ENCODE measurements around the gene MBOAT1. TPM values are rescaled to one million over a fixed set of nuclear protein-coding genes. Genes with fewer than 3 reads are reported as not detected.

The MBOAT1 gene
- total RNA-seq, 1 donor from 2014 or later = 5.4 TPM

- intact Hi-C loops (cut with DNase I) = loop anchor here (1.0 to 5.0 kb wide), 4 partner anchors 45 to 320 kb away; partner anchors contain the start of genes CDKAL1 and E2F3
- H3K4me1 ChIP-seq = peaks cover 4 to 20% of the 10 kb centered on the region in 2 donors
- no peak for TF ChIP-seq CTCF (IDR thresholded peaks at IDR 0.05)
- H3K27ac ChIP-seq = peak overlapping the region; percentile 85 to 90
- H3K27me3 ChIP-seq = no peaks in the 10 kb centered on the region
- DNase-seq (ENCODE audit: low spot score in 2 of 2) = no peak
- no peaks in the 10 kb centered on the region for H3K36me3 ChIP-seq
- H3K4me3 ChIP-seq = peak overlapping the region; percentile 84 to 90
- no peaks in the 10 kb centered on the region for H3K9me3 ChIP-seq
Observed at GRCh38 chr6:20211941-20212391, 303 bp downstream of the MBOAT1 start.

DNA sequence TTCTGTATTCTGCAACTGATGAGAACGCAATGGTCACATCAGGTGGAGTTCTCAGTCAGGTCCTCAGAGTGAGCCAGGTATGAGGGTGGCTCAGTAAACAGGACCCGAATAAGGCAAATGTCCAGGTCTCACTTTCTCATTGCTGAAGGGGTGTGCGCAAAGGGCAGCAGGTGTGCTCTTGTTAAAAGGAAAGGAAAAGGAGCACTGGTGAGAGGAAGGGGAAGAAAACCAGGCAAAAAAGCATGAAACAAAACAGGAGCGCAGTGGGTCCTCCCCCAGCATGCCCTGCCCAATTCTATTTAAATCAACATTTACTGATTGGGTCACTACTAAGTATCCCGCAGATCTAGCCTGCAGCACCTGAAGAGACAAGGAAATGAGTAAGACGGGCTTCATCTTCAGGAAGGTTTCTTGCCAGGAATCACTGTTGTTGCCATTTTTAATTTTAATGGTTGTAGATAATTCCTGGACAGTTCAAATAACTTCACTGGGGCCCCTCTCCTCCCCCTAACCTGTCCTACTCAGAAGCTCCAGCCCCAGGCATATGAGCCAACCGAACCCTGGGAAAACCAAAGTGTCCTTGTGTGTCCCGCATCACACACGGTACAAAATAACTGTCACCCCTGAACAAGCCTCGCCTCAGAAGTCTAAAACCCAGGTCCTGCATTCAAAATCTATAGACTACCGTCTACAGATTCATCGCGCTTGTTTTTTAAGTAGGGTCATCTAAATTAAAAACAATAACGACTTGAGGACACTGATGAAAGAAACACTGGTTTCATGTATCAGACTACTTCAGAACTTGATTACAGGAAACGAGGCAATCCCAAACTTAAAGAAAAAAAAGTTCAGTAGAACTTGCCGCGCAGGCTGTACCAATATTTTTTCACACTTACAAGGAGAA, 980 bp downstream of the MBOAT1 start:
- no peak for TF ChIP-seq CTCF (IDR thresholded peaks at IDR 0.05)
- intact Hi-C loops (cut with DNase I) = loop anchor here (5.0 kb wide), 3 partner anchors 44 to 321 kb away; partner anchors contain the start of gene CDKAL1
- Histone ChIP-seq H3K4me3 (peak overlapping the region; percentile 84 to 90), H3K9me3 (no peaks in the 10 kb centered on the region), H3K27ac (peak overlapping the region; percentile 85 to 90), H3K27me3 (no peaks in the 10 kb centered on the region), H3K4me1 (peaks cover 4 to 17% of the 10 kb centered on the region in 2 donors), H3K36me3 (no peaks in the 10 kb centered on the region)
- DNase-seq (ENCODE audit: low spot score in 2 of 2) = no peak

DNA sequence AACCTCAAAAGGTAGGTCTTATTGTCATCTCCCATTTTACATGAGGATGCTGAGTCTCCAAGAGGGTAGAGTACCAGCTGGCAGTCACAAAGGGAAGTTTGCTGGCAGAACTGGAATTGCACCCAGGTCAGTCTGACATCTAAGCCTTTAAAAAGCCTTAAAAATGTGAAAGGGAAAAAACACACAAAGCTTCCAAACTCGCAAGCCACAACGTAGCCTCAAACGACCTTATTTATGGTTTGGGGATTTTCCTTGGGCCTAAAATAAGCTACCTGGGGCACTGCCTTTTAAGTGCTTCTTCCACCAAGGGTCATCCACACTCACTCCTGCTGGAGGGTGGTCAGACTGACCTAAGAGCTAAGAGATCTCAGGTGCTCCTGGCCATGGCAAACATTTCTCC, 2.1 kb downstream of the MBOAT1 start:
- TF ChIP-seq CTCF (IDR thresholded peaks at IDR 0.05) = no peak
- Histone ChIP-seq H3K4me3 (no peak overlapping the region), H3K27me3 (no peaks in the 10 kb centered on the region), H3K36me3 (no peaks in the 10 kb centered on the region), H3K27ac (peak overlapping the region in 1 of 2 donors; percentile 90), H3K9me3 (no peaks in the 10 kb centered on the region), H3K4me1 (peaks cover 4 to 17% of the 10 kb centered on the region in 2 donors)
- intact Hi-C loops (cut with DNase I) = loop anchor here (5.0 kb wide), 3 partner anchors 43 to 322 kb away; partner anchors contain the start of gene CDKAL1
- no peak for DNase-seq (ENCODE audit: low spot score in 2 of 2)

- Histone ChIP-seq H3K4me1 (peaks cover 4 to 16% of the 10 kb centered on the region in 2 donors), H3K27ac (no peak overlapping the region), H3K4me3 (no peak overlapping the region), H3K27me3 (no peaks in the 10 kb centered on the region), H3K9me3 (no peaks in the 10 kb centered on the region), H3K36me3 (no peaks in the 10 kb centered on the region)
- intact Hi-C loops (cut with DNase I) = no loop called here
- no peak for TF ChIP-seq CTCF (IDR thresholded peaks at IDR 0.05)
- no peak for DNase-seq (ENCODE audit: low spot score in 2 of 2)
Observed at GRCh38 chr6:20208687-20209378, 3.4 kb downstream of the MBOAT1 start.

- TF ChIP-seq CTCF (IDR thresholded peaks at IDR 0.05) = no peak
- peaks cover 0 to 13% of the 10 kb centered on the region in 2 donors for H3K4me1 ChIP-seq
Observed at GRCh38 chr6:20207088-20207418, 5.2 kb downstream of the MBOAT1 start.

More at GRCh38 chr6:20207088-20207418, 5.2 kb downstream of the MBOAT1 start:
- Histone ChIP-seq H3K9me3 (no peaks in the 10 kb centered on the region), H3K27me3 (no peaks in the 10 kb centered on the region), H3K4me3 (no peak overlapping the region), H3K36me3 (no peaks in the 10 kb centered on the region), H3K27ac (no peak overlapping the region)
- intact Hi-C loops (cut with DNase I) = no loop called here
- no peak for DNase-seq (ENCODE audit: low spot score in 2 of 2)
